ENCODE measurements around the gene CKAP4.

Gene CKAP4

GRCh38 chr12:106238146-106238545 lies 9.7 kb downstream of the CKAP4 start:
- DNase-seq (ENCODE audit: extremely low read depth, low read depth): no peak
- TF ChIP-seq CTCF (IDR thresholded peaks at IDR 0.05; ENCODE audit: low read depth, low read length): no peak

- no peak for TF ChIP-seq CTCF (IDR thresholded peaks at IDR 0.05; ENCODE audit: low read depth, low read length)
- no peak for DNase-seq (ENCODE audit: extremely low read depth, low read depth)
Measured at GRCh38 chr12:106235770-106236169, 12.1 kb downstream of the CKAP4 start.

GRCh38 chr12:106234449-106234848 lies 13.4 kb downstream of the CKAP4 start:
- DNase-seq (ENCODE audit: extremely low read depth, low read depth): no peak
- TF ChIP-seq CTCF (IDR thresholded peaks at IDR 0.05; ENCODE audit: low read depth, low read length): no peak

- DNase-seq (ENCODE audit: extremely low read depth, low read depth): no peak
Measured at GRCh38 chr12:106233011-106233410, 14.8 kb downstream of the CKAP4 start.

GRCh38 chr12:106229036-106229591 lies 18.7 kb downstream of the CKAP4 start:
- DNase-seq (ENCODE audit: extremely low read depth, low read depth): no peak
- no peak for TF ChIP-seq CTCF (IDR thresholded peaks at IDR 0.05; ENCODE audit: low read depth, low read length)

More at GRCh38 chr12:106233011-106233410, 14.8 kb downstream of the CKAP4 start:
- TF ChIP-seq CTCF (IDR thresholded peaks at IDR 0.05; ENCODE audit: low read depth, low read length): no peak

GRCh38 chr12:106228320-106228710 lies 19.5 kb downstream of the CKAP4 start:
- DNase-seq (ENCODE audit: extremely low read depth, low read depth): no peak
- TF ChIP-seq CTCF (IDR thresholded peaks at IDR 0.05; ENCODE audit: low read depth, low read length): no peak

GRCh38 chr12:106227641-106228319 lies 20.0 kb downstream of the CKAP4 start:
- DNase-seq (ENCODE audit: extremely low read depth, low read depth): no peak
- TF ChIP-seq CTCF (IDR thresholded peaks at IDR 0.05; ENCODE audit: low read depth, low read length): no peak
